ENCODE data around the gene LAYN.

The LAYN gene

GRCh38 chr11:111540937-111541253 is 375 bp downstream of the LAYN start:
- Histone ChIP-seq H3K79me2 (ENCODE audit: insufficient read depth, low read depth) (no peaks in the 10 kb centered on the region), H3K9ac (no peak overlapping the region), H2AFZ (ENCODE audit: low read depth) (no peak overlapping the region), H3K4me1 (ENCODE audit: low read depth, poor library complexity, severe bottlenecking) (no peaks in the 10 kb centered on the region), H3K27ac (no peak overlapping the region), H4K20me1 (ENCODE audit: insufficient read depth) (no peaks in the 10 kb centered on the region), H3K4me2 (no peak overlapping the region), H3K27me3 (ENCODE audit: insufficient read depth, low read depth) (no peaks in the 10 kb centered on the region), H3K4me3 (IDR thresholded peaks at IDR 0.05; ENCODE audit: insufficient read depth, low read depth, low read length) (no peak overlapping the region), H3K36me3 (ENCODE audit: insufficient read depth) (no peaks in the 10 kb centered on the region)
- TF ChIP-seq CTCF (conservative IDR thresholded peaks at IDR 0.05; ENCODE audit: low read depth, low read length): no peak

- H3K27me3 ChIP-seq (ENCODE audit: insufficient read depth, low read depth): no peaks in the 10 kb centered on the region
- TF ChIP-seq CTCF (conservative IDR thresholded peaks at IDR 0.05; ENCODE audit: low read depth, low read length): no peak
Observed at GRCh38 chr11:111541254-111542061, 938 bp downstream of the LAYN start.

GRCh38 chr11:111542606-111543275 is 2.2 kb downstream of the LAYN start:
- H3K36me3 ChIP-seq (ENCODE audit: insufficient read depth): no peaks in the 10 kb centered on the region
- H3K79me2 ChIP-seq (ENCODE audit: insufficient read depth, low read depth): no peaks in the 10 kb centered on the region
- H3K4me2 ChIP-seq: no peak overlapping the region
- no peak overlapping the region for H3K4me3 ChIP-seq (IDR thresholded peaks at IDR 0.05; ENCODE audit: insufficient read depth, low read depth, low read length)
- no peaks in the 10 kb centered on the region for H3K27me3 ChIP-seq (ENCODE audit: insufficient read depth, low read depth)
- H4K20me1 ChIP-seq (ENCODE audit: insufficient read depth): no peaks in the 10 kb centered on the region
- no peak overlapping the region for H2AFZ ChIP-seq (ENCODE audit: low read depth)
- no peak overlapping the region for H3K9ac ChIP-seq
- no peak for TF ChIP-seq CTCF (conservative IDR thresholded peaks at IDR 0.05; ENCODE audit: low read depth, low read length)
- no peaks in the 10 kb centered on the region for H3K4me1 ChIP-seq (ENCODE audit: low read depth, poor library complexity, severe bottlenecking)
- H3K27ac ChIP-seq: no peak overlapping the region

More at GRCh38 chr11:111541254-111542061, 938 bp downstream of the LAYN start:
- no peaks in the 10 kb centered on the region for H3K36me3 ChIP-seq (ENCODE audit: insufficient read depth)
- no peak overlapping the region for H2AFZ ChIP-seq (ENCODE audit: low read depth)
- H3K9ac ChIP-seq: no peak overlapping the region
- no peak overlapping the region for H3K4me3 ChIP-seq (IDR thresholded peaks at IDR 0.05; ENCODE audit: insufficient read depth, low read depth, low read length)
- H3K79me2 ChIP-seq (ENCODE audit: insufficient read depth, low read depth): no peaks in the 10 kb centered on the region
- no peak overlapping the region for H3K4me2 ChIP-seq
- no peaks in the 10 kb centered on the region for H3K4me1 ChIP-seq (ENCODE audit: low read depth, poor library complexity, severe bottlenecking)
- H3K27ac ChIP-seq: no peak overlapping the region
- no peaks in the 10 kb centered on the region for H4K20me1 ChIP-seq (ENCODE audit: insufficient read depth)

- H3K27ac ChIP-seq: no peak overlapping the region
- H3K36me3 ChIP-seq (ENCODE audit: insufficient read depth): no peaks in the 10 kb centered on the region
- H3K79me2 ChIP-seq (ENCODE audit: insufficient read depth, low read depth): no peaks in the 10 kb centered on the region
- H3K9ac ChIP-seq: no peak overlapping the region
- H3K4me3 ChIP-seq (IDR thresholded peaks at IDR 0.05; ENCODE audit: insufficient read depth, low read depth, low read length): no peak overlapping the region
- no peak overlapping the region for H2AFZ ChIP-seq (ENCODE audit: low read depth)
- H3K27me3 ChIP-seq (ENCODE audit: insufficient read depth, low read depth): no peaks in the 10 kb centered on the region
- H4K20me1 ChIP-seq (ENCODE audit: insufficient read depth): no peaks in the 10 kb centered on the region
- TF ChIP-seq CTCF (conservative IDR thresholded peaks at IDR 0.05; ENCODE audit: low read depth, low read length): no peak
- no peak overlapping the region for H3K4me2 ChIP-seq
- no peaks in the 10 kb centered on the region for H3K4me1 ChIP-seq (ENCODE audit: low read depth, poor library complexity, severe bottlenecking)
Observed at GRCh38 chr11:111548525-111548924, 8.0 kb downstream of the LAYN start.

Measured in KMS-11 (cell line).